ENCODE measurements around the gene PWWP2B.
"Not testable (repeated sequence)": the region's sequence is repeated elsewhere in the genome, so short reads cannot be mapped to it uniquely, and the experiment has no call there.

Gene PWWP2B

GRCh38 chr10:132382231-132382922, 14.6 kb upstream of the PWWP2B start:
- DNase-seq, result no peak

GRCh38 chr10:132383101-132383500, 13.9 kb upstream of the PWWP2B start:
- DNase-seq, result no peak

GRCh38 chr10:132383751-132384196, 13.2 kb upstream of the PWWP2B start:
- no peak for DNase-seq

- no peak for DNase-seq
These were observed 12.2 kb upstream of the PWWP2B start for GRCh38 chr10:132384618-132385388.

- no peak for DNase-seq
These were observed 11.7 kb upstream of the PWWP2B start for GRCh38 chr10:132385389-132385667.

- no peak for DNase-seq
These were observed 11.1 kb upstream of the PWWP2B start for GRCh38 chr10:132385721-132386418.

GRCh38 chr10:132386419-132386831, 10.6 kb upstream of the PWWP2B start:
- DNase-seq, result no peak

- not testable (repeated sequence) for DNase-seq
These were observed 10.1 kb upstream of the PWWP2B start for GRCh38 chr10:132386896-132387295.

- no peak for DNase-seq
These were observed 9.2 kb upstream of the PWWP2B start for GRCh38 chr10:132387764-132388210.

GRCh38 chr10:132388891-132389432, 8.0 kb upstream of the PWWP2B start:
- DNase-seq, result no peak

- no peak for DNase-seq
These were observed 7.4 kb upstream of the PWWP2B start for GRCh38 chr10:132389433-132390169.

- DNase-seq, result no peak
These were observed 6.7 kb upstream of the PWWP2B start for GRCh38 chr10:132390170-132390920.

- no peak for DNase-seq
These were observed 5.9 kb upstream of the PWWP2B start for GRCh38 chr10:132390921-132391675.

GRCh38 chr10:132391676-132392020, 5.4 kb upstream of the PWWP2B start:
- no peak for DNase-seq

- DNase-seq, result no peak
These were observed 4.7 kb upstream of the PWWP2B start for GRCh38 chr10:132392184-132392800.

GRCh38 chr10:132392811-132393694, 3.9 kb upstream of the PWWP2B start:
- DNase-seq, result no peak

- no peak for DNase-seq
These were observed 3.3 kb upstream of the PWWP2B start for GRCh38 chr10:132393695-132394181.

GRCh38 chr10:132394201-132394811, 2.7 kb upstream of the PWWP2B start:
- DNase-seq, result no peak

Measured in NCI-H526 treated with DMSO at 0.1 percent for 48 hours (cell line).